ENCODE results near the gene ATP5F1D.
A peak's percentile ranks its signal among the peaks of the same experiment; 100 is the strongest.

The ATP5F1D gene

DNA sequence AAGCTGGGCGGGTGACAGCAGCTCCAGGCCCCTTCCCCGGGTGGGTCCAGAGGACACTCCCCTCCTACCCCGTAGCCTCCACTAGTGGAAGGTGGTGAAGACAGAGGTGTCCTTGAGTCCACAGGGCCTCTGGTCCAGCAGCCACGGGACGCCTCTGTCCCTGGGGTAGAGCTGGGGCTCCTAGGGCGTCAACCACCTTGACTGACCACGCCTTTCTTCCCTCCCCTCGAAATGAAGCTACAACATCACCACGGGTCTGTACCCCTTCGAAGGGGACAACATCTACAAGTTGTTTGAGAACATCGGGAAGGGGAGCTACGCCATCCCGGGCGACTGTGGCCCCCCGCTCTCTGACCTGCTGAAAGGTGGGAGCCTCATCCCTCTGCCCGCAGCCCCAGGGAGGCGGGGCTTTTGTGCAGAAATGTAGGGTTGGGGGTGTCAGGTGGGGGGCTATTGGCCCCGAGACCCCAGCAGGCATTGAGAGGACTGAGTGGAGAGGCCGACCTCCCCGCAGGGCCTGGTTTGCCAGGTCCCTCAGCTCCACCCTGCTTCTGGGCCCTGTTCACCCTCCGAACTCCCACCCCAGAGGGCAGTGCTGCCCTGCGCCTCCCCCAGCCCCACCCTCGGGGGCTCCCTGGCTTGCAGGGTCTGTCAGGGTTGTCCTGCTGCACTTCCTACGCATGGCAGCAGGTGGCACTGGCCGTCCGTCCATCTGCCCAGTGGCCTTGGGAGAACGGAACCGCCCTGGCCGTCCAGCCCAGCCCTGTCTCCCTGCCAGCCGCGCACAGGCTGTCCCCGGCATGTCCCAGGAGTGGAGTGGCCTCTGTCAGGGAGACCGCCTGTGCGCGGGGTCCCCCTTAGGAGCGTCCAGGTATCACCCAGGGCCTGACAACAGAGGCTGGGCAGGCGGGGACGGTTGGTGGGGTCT, 20.3 kb upstream of the ATP5F1D start:
- peak in 1 of 2 donors; percentile 47 for DNase-seq

DNA sequence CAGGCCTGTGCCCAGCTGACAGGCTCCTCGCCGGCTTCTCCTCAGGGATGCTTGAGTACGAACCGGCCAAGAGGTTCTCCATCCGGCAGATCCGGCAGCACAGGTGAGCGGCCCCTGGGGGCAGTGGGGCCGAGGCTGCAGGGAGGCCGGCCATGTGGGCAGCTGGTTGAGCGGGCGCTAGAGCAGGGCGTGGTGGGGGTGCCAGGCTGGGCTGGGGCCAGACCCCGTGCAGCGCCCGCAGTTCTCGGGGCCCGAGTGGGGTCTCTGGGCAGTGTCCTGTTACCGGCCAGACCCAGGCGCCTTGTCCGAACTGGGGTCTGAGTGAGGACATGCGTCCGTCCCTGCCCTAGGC, 19.7 kb upstream of the ATP5F1D start:
- DNase-seq, result no peak

DNA sequence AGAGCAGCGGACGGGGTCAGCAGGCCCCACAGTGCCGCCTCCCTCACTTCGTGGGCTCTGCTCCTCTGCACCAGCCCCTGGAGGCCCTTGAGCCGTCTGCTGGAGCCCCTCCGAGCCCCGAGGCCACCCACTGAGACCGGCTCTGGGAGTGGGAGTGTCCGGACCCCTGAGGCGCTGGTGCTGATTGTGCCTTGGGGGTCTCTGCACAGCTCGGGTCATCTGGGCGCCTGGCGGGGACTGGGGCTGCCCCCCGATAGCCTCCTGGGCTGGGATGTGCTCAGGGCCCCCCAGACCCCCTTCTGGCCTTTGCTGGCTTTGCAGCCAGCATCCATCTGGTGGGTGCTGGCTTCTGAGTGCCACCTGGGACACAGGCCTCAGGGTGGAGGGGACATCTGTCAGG, 19.2 kb upstream of the ATP5F1D start:
- DNase-seq, result no peak

DNA sequence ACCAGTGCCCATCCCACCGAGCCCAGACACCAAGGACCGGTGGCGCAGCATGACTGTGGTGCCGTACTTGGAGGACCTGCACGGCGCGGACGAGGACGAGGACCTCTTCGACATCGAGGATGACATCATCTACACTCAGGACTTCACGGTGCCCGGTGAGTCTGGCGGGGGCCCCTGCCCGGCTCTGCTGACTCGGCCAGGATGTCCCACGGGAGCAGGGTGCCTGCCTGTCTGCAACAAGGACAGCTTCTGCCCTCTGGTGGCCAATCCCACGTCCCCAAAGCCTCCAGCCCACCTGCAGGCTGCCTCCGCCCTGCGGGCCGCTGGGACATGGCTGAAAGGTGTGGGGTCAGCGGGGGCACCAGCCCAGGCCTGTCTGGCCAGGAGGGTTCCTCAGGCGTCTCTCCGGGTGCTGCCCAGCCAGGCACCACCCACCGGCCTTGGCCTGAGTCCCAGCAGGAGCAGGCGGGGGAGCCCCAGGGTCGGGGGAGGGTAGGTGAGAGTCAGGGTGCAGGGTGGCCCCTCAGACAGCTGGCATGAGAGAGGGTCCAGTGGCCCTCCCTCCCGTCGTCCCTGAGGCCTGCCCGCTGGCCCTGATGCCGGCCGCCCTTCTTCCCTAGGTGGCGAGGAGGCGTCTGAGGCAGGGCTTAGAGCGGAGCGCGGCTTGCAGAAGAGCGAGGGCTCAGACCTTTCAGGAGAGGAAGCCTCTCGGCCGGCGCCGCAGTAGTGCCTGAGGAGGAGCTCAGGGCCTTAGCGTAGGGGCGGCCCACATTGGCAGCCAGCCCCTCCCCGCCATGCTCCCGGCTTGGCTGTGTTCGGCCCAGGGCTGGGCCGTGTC, 18.3 kb upstream of the ATP5F1D start:
- DNase-seq, result no peak

DNA sequence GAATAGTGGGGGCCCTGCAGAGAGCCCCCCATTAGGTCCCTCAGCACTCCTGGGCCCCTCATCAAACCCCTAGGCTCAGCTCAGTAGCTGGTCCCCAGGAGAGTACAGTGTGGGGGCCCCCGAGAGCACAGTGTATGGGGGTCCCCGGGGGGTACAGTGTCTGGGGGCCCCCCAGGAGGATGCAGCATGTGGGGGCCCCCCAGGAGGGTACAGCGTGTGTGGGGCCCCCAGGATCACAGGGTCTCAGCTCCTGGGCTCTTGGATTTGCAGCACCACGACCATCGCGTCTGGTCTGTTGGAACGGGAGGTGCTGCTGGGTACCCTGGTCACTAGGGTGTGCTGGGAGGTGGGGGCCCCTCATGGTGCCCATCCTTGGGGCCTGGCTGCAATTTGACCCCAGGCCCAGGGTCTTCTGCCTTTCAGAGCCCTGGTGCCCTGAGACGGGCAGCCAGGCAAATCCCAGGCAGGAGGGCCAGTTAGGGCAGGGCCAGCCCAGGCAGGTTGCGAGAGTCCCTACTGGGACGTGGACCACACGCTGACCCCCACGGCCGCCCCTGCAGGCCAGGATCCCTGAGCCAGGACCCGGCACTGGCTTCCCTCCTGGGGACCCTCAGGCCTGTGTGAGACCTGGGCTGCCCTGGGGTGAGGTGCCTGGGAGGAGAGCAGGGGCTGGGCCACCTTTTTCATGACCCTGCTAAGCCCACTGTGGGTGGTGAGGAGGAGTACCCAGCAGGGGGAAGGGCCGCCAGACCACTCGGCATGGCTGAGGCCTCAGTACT, 17.3 kb upstream of the ATP5F1D start:
- DNase-seq, result no peak

DNA sequence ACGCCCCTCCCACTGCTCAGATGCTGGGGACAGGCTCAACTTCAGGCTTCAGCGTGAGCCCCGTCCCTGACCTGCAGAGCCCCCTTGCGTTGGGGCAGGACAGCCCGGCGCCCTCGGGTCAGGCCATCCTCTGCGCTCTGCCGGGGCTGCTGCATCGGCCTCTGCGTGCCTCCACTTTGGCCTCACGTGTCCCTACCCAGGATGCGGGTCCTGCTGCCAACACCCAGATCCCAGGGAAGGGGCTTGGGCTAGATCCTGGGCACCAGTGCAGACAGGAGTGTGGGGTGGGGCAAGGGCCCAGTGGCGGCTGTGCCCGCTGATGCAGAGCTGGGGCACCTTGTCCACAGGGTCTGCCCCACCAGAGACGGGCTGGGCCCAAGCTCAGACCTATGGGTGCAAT, 16.7 kb upstream of the ATP5F1D start:
- DNase-seq, result no peak

DNA sequence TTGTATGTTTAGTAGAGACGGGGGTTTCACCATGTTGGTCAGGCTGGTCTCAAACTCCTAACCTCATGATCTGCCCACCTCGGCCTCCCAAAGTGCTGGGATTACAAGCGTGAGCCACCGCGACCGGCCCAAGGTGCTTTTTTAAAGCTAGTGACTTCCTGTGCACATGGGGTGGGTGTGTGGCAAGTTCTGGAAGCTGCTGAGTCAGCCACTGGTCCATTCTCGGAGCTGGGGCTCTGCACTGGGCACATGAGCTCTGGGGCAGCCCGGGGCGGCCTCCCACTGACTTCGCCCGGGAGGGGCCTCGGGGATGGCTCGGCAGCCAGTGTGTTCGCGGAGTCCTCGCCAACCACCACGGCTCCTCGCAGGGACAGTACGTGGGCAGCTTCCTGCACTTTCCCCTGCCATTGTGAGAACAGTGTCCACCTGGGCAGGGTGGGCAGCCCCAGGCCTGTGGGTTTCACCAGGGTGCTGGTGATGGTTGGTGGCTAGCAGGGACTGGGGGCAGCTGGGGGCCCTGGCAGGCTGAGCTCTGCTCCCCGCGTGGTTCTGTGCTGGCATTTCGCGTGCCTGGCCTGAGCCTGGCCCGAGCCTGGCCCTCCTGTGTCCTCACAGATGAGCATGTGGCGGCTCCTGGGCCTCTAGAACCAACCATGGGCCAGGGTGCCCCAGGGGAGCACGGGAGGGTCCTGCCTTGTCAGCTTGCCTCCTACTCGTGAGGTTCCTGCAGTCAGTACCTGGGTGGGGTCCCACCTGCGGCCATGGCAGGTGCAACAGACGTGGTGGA, 15.9 kb upstream of the ATP5F1D start:
- DNase-seq, result peak in 1 of 2 donors; percentile 58

DNA sequence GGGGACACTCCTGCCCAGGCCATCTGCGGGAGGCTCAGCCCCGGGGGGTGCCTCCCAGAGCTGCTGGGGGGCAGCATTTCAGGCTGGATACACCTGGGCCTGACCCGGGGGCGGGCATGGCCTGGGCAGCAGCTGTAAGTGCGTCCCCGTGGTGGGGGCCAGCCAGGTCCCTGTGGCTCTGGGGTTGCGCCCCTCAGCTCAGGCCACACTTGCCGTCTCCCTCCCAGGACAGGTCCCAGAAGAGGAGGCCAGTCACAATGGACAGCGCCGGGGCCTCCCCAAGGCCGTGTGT, 15.4 kb upstream of the ATP5F1D start:
- no peak for DNase-seq

DNA sequence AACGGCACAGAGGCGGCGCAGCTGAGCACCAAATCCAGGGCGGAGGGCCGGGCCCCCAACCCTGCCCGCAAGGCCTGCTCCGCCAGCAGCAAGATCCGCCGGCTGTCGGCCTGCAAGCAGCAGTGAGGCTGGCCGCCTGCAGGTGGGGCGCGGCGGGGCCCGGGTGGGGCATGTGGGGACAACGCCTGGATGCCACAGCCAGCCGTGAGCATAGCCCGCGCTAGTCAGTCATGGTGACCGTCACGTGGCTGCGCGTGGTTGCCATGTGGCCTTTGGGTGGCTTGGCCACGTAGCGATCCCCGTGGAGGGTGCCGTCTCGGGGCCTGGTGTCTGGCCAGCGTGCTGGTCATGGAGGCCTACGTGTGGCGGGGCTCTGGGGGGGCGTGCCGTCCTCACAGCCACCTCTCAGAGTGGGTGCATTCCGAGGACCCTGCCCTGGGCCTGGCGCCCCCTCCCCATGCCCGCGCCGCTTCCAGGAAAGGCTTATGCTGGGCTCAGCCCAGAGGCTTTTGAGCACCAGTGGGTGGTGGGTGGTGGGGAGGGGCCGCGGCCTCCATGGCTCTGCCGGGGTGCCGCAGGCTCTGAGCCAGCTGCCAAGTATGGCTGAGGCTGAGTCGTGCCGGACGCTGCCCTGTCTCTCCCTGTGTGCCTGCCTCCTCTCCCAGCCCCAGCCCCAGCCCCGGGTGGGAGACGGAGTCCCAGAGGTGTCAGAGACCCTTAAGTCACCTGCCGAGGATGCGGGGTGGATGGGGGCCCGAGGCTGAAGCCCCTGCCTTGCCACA, 14.8 kb upstream of the ATP5F1D start:
- DNase-seq, result no peak

DNA sequence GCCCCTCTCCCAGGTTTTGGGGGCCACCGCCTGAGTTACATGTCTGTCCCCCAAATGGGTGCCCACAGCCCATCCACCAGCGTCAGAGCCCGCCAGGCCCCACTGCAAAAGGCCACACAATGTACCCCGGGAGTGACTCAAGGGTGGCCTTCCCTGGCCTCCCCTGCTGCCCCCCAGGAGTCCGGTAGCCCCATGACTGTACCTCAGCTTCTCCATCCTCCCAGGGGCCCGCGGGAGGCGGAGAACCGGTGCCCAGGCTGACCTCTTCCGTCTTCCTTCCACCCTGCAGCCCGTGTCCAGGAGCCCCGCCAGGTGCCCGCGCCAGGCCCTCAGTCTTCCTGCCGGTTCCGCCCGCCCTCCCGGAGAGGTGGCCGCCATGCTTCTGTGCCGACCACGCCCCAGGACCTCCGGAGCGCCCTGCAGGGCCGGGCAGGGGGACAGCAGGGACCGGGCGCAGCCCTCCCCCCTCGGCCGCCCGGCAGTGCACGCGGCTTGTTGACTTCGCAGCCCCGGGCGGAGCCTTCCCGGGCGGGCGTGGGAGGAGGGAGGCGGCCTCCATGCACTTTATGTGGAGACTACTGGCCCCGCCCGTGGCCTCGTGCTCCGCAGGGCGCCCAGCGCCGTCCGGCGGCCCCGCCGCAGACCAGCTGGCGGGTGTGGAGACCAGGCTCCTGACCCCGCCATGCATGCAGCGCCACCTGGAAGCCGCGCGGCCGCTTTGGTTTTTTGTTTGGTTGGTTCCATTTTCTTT, 14.1 kb upstream of the ATP5F1D start:
- DNase-seq, result no peak

DNA sequence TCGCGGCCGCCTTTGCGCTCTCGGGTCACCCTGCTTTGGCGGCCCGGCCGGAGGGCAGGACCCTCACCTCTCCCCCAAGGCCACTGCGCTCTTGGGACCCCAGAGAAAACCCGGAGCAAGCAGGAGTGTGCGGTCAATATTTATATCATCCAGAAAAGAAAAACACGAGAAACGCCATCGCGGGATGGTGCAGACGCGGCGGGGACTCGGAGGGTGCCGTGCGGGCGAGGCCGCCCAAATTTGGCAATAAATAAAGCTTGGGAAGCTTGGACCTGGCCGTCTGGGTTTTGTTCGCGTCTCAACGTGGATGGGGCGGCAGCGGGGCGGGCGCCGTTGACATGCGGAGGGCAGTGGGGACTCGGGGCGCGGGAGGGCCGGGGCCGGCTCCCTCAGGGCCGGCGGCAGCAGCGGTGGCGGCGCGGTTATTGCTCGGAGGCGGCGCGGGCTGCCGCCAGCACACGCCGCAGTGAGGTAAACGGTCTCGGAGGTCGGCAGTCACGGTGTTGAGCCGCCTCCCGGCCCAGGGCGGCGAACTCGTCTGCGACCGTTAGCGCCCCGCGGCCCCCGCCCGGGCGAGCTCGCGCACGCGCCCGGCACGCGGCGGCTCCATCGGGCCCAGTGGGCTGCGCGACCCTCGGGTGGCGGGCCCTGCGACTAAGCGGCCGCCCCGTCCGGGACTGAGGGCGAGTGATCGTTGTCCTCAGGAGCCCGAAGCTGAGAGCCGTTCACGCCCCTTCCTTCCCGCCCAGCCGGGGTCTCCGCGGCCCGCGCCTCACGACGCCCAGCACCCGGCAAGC, 13.2 kb upstream of the ATP5F1D start:
- no peak for DNase-seq

DNA sequence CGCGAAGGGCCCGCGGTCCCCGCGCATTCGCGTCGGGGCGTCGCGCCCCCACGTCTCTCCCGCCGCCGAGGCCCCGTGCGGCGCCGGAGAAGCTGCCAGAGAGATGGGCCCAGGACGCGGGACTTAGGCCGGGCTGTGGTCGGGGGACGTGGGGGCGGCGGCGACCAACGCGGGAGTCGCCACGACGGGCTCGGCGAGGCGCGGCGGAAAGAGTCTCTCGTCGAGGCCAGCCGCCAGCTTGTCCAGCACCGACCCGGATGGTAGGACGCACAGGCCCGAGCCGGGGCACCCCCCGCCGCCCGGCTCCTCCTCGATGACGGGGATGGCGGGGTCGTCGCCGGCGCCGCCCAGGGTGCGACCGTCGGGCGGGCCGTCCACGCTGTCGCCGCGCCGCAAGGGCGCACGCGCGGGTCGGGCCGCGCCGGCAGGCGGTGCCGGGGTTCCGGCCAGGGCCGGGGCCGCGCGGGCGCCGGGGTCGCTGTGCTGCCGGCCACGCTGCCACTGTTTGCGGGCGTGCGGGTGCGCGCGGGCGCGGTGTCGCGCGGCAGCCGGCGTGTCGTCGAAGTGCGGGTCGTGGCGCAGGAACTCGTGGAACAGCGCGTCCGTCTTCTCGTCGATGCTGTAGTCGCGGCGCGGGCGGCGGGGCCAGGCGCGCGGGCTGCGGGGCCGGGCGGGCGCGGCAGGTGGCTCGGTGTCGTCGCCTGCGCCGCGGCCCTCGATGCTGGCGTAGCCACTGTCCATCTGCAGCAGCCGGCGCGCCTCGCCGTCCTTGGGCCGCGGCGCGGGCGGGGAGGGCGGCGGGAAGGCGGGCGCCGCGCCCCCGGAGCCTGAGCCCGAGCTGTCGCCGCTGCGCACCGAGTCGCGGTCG, 12.3 kb upstream of the ATP5F1D start:
- no peak for DNase-seq

DNA sequence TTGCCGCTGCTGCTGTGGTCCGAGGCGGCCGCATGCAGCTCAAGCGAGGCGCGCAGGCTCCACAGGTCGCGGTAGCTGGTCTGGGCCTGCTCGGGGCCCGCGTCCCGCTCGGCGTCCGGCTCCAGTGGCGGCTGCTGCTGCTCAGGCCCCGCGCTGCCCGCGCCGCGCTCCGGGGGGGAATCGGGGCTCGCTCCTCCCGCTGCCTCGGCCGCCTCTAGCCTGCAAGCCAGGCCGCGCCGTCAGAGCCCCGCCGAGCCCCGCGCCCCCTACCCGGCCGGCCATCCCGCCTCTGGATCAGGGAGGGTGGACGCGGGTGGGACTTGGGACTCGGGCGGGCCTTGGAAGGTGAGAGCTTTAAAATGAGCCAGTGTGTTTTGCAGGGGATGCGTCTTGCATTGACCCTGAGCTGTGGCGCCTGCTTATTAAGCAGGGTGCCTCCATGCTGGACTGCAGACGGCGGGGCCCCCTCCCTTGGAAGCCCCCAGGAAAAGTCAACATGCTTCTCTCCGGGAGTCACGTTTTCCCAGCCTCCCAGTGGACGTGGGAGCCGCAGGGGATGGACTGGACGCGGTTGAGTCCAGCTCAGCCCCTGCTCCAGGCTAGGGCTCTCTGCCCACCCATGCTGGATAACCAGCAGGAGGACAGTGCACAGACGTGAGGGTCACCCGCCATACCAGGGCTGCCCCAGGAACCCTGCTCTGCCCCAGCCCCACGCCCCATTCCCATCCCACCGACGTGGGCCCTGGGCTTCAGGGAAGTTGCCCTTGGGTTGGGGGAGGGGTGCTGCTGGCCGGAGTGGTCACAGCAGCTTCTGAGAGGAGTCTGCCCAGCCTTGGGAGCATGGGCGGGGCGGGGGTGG, 11.4 kb upstream of the ATP5F1D start:
- DNase-seq, result no peak

DNA sequence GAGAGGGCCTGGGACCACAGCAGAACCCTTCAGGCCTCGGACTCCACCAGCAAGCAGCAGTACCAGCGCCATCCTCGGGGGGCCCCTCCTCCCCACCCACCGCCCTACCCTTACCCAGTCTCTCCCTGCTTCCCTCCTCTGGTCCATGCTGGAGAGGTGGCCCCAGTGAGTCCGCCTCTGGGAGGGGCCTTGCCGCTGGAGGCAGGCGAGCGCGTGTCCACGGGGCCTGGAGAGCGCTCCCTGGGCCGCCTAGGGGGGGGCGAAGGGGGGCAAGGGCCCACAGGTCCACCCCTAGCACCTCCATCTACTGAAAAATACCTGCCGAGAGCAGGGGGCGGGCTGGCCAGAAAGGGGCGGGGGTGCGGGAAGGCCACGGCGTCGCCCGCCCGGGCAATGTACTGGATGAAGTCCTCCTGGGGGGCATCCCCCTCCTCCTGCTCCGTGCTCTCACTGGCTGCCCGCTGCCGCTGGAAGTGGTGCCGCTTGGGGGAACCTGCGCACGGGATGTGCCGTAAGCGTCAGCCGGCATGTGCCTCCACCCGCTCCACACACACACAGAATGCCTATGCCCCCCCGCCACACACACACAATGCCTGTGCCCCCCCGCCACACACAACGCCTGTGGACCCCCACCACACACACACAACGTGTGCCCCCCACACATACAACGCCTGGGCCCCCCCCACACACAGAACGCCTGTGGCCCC, 10.6 kb upstream of the ATP5F1D start:
- no peak for DNase-seq

DNA sequence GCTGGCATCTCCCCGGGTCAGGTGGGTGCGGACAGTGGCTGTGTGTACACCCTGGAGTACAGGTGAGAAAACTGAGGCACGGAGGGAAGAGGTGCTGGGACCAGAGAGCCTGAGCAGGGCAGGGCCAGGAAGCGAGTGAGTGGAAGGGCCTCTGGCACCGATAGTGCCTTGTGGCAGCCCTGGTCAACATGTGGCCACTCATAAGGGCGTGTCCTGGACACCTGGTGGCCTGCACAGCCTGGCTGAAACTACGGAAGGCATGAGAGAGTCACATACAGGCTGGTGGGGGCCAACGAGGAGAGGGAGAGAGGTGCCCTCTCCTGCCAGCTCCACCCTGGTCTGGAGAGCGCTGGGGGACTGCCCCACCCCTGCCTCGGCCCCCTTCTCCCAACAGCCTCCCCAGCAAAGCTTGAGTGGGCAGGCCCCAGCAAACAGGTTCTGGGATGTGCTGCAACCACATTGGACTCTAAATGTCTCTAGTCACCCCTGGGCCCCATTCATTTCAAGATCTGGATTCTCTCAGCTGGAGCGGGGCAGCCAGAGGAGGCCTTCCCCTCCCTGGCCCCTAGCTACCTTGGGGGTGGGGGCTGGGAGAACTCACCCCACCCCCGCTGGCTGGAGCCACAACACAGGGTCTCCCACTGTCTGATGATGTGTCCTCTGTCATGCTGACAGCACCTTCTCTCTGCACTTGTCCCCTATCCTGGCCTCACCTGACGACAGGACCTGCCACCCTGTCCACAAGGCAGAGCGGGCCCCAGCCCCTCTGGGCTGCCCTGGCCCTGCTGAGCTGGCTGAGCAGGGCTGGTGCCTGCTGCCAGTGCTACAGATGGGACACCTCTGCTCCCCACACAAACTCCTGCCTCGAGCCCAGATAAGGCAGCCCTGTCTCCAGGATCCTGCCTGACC, 9.6 kb upstream of the ATP5F1D start:
- DNase-seq, result no peak

DNA sequence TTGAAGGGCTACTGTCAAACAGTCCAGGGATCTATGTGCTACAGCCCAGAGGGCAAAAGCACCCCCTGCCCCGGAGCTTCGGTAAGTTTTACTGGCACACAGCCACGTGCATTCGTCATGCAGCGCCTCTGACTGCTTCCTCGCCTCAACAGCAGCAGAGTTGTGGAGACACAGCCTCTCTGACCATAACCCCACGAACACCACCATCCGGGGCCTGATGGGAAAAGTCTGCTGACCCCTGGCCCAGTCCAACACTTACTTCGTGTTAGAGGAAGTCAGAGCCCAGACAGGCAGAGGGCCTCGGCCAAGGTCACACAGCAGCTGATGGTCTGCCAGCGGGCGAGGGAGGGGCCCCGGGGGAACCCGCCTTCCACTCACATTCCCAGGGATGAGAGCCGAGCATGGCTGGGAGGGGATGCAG, 8.9 kb upstream of the ATP5F1D start:
- no peak for DNase-seq

All from inflammatory macrophage treated with lipopolysaccharide for 1 hour (primary cell).